BJ (cell line): ENCODE data around the gene ADAMTS14. TPM values are rescaled to one million over a fixed set of nuclear protein-coding genes. Genes with fewer than 3 reads are reported as not detected.
A peak's percentile ranks its signal among the peaks of the same experiment; 100 is the strongest.

Source experiments
- CTCF ChIA-PET: fragments of 350-600 bp; formaldehyde crosslinking; extraction: SDS; loops from one replicate; lab custom pipeline; 2021; ENCODE audit warnings: antibody characterized with exemption, inconsistent platforms; lab: Yijun Ruan, JAX
- POLR2A ChIA-PET: fragments of 300-600 bp; sonication (Branson Sonifier 250); formaldehyde crosslinking; extraction: SDS; loops from one replicate; lab custom pipeline; 2021; ENCODE audit warnings: antibody characterized with exemption; lab: Charles Lee
- DNase-seq: peaks from one replicate; pipeline ENCODE4 v3.0.0-alpha.2; 2011; ENCODE audit warnings: low read depth
- H3K27me3 ChIP-seq: 2 replicates; pipeline ENCODE4 v1.6.0; 2011; ENCODE audit warnings: low read length; ENCODE audit not compliant: control insufficient read depth, insufficient read depth
- H3K36me3 ChIP-seq: 2 replicates; pipeline ENCODE4 v1.5.1; 2011; ENCODE audit warnings: low read length; ENCODE audit not compliant: control insufficient read depth, insufficient read depth
- H3K4me3 ChIP-seq: 2 replicates; pipeline ENCODE4 v1.5.1; 2011; ENCODE audit warnings: low read depth, mild to moderate bottlenecking, control low read depth, low read length
- polyA plus RNA-seq: library from polyadenylated mRNA; depleted of rRNA; stranded (reverse); fragments of >200 nt; gene quantifications from 2 replicates; pipeline ENCODE4 v1.2.3, GENCODE V29; 2011
- TF ChIP-seq, protein P1 (sequence below): IDR thresholded peaks from 2 replicates; pipeline ENCODE4 v1.5.1; 2011; ENCODE audit warnings: low read depth, mild to moderate bottlenecking, control low read depth, inconsistent platforms, low read length, moderate library complexity; ENCODE audit not compliant: insufficient read depth

The ADAMTS14 gene
- polyA plus RNA-seq, 1 experiment, result 3.3 TPM

DNA sequence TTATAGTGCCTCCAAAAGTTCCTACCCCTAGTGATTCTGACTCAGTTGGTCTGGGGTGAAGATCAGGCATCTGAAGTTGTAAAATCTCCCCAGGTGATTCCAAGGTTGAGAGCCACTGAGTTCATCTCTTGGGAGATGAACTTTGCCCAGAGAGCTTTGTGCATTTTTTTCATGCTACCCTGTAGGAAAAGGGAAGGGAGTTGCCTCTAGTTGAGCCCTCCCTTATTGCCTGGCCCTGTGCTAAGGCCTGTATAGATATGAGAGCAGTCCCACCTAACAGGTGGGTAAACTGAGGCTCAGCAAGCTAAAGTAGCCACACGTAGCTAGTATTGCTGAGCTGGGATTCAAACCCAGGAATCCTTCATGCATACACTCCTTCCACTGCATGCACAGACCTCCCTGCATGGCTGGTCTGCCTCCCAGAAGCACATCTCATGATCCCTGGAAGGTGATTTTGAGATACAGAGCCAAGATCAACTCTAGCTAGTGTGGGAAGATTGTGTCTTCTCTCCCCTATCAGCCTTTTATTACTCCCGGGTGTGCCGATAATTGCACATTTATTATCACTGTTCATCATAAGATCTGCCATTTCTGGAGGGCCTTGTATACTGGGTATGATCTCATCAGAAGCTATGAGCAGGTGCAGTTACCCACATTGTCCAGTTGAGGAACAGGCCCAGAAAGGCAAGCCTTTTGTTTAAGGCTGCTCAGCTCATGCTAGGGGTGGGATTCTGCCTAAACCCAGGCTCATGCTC is 65.9 kb downstream of the ADAMTS14 start:
- CTCF ChIA-PET, result interaction anchor here (1.1 kb wide), 1 partner anchor 12 kb away, joined by 3 read pairs; no protein-coding TSS in a partner anchor
- H3K4me3 ChIP-seq, result no peak overlapping the region
- TF ChIP-seq, protein P1, sequence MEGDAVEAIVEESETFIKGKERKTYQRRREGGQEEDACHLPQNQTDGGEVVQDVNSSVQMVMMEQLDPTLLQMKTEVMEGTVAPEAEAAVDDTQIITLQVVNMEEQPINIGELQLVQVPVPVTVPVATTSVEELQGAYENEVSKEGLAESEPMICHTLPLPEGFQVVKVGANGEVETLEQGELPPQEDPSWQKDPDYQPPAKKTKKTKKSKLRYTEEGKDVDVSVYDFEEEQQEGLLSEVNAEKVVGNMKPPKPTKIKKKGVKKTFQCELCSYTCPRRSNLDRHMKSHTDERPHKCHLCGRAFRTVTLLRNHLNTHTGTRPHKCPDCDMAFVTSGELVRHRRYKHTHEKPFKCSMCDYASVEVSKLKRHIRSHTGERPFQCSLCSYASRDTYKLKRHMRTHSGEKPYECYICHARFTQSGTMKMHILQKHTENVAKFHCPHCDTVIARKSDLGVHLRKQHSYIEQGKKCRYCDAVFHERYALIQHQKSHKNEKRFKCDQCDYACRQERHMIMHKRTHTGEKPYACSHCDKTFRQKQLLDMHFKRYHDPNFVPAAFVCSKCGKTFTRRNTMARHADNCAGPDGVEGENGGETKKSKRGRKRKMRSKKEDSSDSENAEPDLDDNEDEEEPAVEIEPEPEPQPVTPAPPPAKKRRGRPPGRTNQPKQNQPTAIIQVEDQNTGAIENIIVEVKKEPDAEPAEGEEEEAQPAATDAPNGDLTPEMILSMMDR, result 0 out of 2 replicates have a peak, but pooled peaks have one; percentile 19
- peaks cover 1% of the 10 kb centered on the region; the same call in 1 of the 2 replicates for H3K27me3 ChIP-seq
- H3K36me3 ChIP-seq, result no peaks in the 10 kb centered on the region
- no peak for DNase-seq
- POLR2A ChIA-PET, result interaction anchor here (0.6 kb wide), 1 partner anchor 114 kb away, joined by 22 read pairs; no protein-coding TSS in a partner anchor

DNA sequence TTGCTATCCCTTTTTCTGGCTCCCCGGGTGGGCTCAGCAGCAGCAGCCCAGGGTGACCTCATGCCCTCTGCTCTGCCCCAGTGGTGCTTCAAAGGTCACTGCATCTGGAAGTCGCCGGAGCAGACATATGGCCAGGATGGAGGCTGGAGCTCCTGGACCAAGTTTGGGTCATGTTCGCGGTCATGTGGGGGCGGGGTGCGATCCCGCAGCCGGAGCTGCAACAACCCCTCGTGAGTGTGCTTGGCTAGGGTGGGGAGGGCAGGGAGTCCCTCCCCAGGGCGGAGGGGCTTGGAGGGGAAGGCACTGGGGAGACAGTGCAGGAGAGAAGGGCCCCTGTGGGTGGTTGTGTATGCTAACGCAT is 66.4 kb downstream of the ADAMTS14 start:
- CTCF ChIA-PET, result interaction anchor here (1.1 kb wide), 1 partner anchor 13 kb away, joined by 3 read pairs; no protein-coding TSS in a partner anchor

DNA sequence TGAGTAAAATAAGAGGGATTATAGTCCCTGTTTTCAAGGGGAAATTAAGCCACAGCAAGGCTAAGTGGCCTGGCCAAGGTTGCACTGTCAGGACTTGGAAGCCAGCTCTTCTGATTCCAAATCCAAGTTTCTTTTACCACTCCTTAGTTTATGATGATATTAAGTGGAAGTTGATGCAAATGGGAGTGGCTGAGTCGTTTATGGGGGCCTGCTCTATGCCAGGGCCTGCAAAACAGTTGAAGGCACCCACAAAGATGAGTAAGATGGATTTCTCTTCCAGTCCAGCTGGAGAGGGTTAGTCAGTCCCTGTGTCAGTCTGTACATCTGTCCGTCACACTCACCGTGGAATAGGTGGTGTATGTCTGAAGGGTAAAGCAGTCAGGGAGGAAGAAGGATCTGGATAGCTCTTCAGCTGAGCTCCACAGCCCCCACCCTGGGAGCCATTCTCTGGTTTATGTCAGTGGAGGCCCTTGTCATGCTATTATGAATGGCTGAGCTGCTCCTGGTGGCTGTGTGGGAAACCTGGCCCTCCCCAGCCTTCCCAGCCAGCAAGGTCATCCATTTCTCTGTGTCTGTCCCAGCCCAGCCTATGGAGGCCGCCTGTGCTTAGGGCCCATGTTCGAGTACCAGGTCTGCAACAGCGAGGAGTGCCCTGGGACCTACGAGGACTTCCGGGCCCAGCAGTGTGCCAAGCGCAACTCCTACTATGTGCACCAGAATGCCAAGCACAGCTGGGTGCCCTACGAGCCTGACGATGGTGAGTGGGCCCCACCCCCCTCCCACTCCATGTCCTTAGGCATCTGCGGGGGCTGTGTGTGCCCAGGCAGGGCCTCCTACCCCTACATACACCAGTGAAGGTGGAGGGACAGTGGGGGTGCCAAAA is 68.3 kb downstream of the ADAMTS14 start:
- TF ChIP-seq, protein P1, result no peak
- ChIA-PET CTCF (interaction anchor here (1.4 kb wide), 1 partner anchor 18 kb away, joined by 5 read pairs; no protein-coding TSS in a partner anchor), POLR2A (no interaction called here)
- Histone ChIP-seq H3K36me3 (no peaks in the 10 kb centered on the region), H3K4me3 (no peak overlapping the region), H3K27me3 (peaks cover 1% of the 10 kb centered on the region; the same call in 1 of the 2 replicates)
- no peak for DNase-seq

More for the DNA sequence above, 66.4 kb downstream of the ADAMTS14 start:
- Histone ChIP-seq H3K27me3 (peaks cover 1% of the 10 kb centered on the region; the same call in 1 of the 2 replicates), H3K4me3 (no peak overlapping the region), H3K36me3 (no peaks in the 10 kb centered on the region)
- TF ChIP-seq, protein P1, result no peak
- POLR2A ChIA-PET, result no interaction called here
- DNase-seq, result no peak

DNA sequence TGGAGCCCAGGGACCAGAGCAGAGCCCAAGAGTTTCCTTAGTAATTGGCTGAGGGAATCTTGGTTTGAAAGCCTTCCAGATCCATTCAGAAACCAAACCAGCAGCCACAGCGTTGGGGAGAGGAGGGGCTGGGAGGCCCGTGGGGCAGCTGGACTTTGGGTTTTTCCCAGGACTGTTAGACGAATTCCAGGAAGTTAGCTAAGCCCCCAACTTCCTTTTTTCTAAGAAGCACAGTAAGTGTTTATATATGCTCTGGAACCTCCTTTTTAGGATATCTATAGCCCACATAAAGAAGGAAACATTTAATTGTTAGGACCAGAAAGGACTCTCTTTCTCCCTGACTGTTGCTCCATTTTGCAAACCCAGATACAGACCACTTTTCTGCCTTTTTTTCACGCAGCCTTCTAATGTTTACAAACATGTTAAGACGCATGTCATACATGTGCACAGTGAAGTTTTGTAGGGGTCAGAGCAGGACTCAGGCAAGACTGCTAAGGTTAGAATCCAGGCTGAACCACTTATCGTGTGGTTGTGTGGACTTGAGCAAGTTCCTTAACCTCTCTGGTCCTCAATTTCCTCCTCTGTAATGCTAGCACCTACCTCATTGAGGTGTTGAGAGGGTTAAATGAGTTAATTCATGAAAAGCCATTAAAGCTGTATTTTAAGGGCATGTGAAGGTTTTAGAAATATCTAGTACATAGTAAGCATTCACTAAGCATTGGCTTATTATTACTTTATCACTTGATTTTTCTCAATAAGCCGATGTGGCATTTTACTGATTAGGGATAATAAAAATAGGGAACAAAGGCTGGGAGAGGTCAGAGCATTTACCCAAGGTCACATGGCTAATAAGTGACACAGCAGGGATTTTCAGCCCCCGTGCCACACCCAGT is 70.5 kb downstream of the ADAMTS14 start:
- Histone ChIP-seq H3K36me3 (no peaks in the 10 kb centered on the region), H3K4me3 (no peak overlapping the region), H3K27me3 (no peaks in the 10 kb centered on the region; the same call in 1 of the 2 replicates)
- ChIA-PET CTCF (interaction anchor here (0.9 to 1.2 kb wide), 3 partner anchors 10 to 191 kb away, joined by 3 read pairs; no protein-coding TSS in a partner anchor), POLR2A (interaction anchor here (0.6 kb wide), 1 partner anchor 136 kb away, joined by 3 read pairs; no protein-coding TSS in a partner anchor)
- no peak for DNase-seq
- TF ChIP-seq, protein P1, result no peak
